ENCODE measurements around the gene BANF1.

- TF ChIP-seq POLR2AphosphoS5 (IDR thresholded peaks at IDR 0.05; ENCODE audit: low read depth, low read length), result no peak
- TF ChIP-seq TAF1 (IDR thresholded peaks at IDR 0.05; ENCODE audit: borderline replicate concordance, insufficient read depth, low read length), result no peak
- TF ChIP-seq REST (IDR thresholded peaks at IDR 0.05; ENCODE audit: insufficient read depth in 1 of 2, low read depth in 2 of 2, low read length in 2 of 2), result no peak
- TF ChIP-seq SIN3A (IDR thresholded peaks at IDR 0.05; ENCODE audit: borderline replicate concordance, insufficient read depth, low read length), result no peak
Measured at GRCh38 chr11:65967329-65967934, 34.9 kb upstream of the BANF1 start.

All from PFSK-1 (cell line).